ENCODE data around the gene RALGPS2. TPM values are rescaled to one million over a fixed set of nuclear protein-coding genes. Genes with fewer than 3 reads are reported as not detected.

Gene RALGPS2
- total RNA-seq, 2 experiments from 2014 or later: 91.6 to 102 TPM

DNA sequence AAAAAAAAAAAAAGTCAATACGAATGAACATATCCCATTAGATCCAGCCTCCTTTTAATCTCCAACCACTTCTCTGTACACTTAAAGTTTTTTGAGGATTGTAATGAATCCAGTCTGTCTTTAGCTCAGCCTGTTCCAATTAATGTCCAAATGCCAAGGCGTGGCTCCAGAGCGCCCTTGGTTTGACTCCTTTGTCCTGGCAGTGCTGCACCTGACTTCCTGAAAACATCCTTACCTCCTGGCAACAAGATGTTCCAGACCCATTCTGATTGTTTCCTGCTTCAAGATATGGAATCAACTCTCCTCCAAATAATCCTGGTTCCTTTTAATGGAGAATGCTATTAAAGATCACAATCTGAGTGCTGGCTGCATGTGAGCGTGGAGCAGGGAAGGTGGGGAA lies 226.6 kb downstream of the RALGPS2 start:
- Histone ChIP-seq H3K4me2 (ENCODE audit: low read length) (no peak overlapping the region), H3K9me3 (ENCODE audit: low read length) (no peaks in the 10 kb centered on the region), H3K9me2 (ENCODE audit: insufficient read depth, low read length) (no peaks in the 10 kb centered on the region), H3K4me3 (ENCODE audit: low read depth, low read length, poor library complexity, severe bottlenecking) (no peak overlapping the region), H3K4me1 (ENCODE audit: insufficient read depth, low read length, poor library complexity, severe bottlenecking) (no peaks in the 10 kb centered on the region), H3K79me2 (ENCODE audit: insufficient read depth, low read depth, low read length) (no peaks in the 10 kb centered on the region), H3K36me3 (ENCODE audit: insufficient read depth, low read length) (no peaks in the 10 kb centered on the region), H2AFZ (ENCODE audit: low read length) (no peak overlapping the region), H3K27ac (ENCODE audit: low read depth, low read length, poor library complexity, severe bottlenecking) (no peak overlapping the region), H4K20me1 (ENCODE audit: insufficient read depth, low read length) (no peaks in the 10 kb centered on the region)
- no TSS peak for BruUV-seq (replicated peaks)
- CTCF ChIA-PET (ENCODE audit: unreplicated experiment): no interaction called here
- intact Hi-C loops (cut with micrococcal nuclease; ENCODE audit: unreplicated experiment): no loop called here
- POLR2A ChIA-PET: interaction anchor here (0.7 kb wide), 1 partner anchor 29 kb away, joined by 3 read pairs; no protein-coding TSS in a partner anchor
- DNase-seq (ENCODE audit: low spot score): no peak
- no peak for TF ChIP-seq EZH2phosphoT487 (IDR thresholded peaks at IDR 0.05; ENCODE audit: borderline replicate concordance, low read depth, low read length)
- TF ChIP-seq, protein P1, sequence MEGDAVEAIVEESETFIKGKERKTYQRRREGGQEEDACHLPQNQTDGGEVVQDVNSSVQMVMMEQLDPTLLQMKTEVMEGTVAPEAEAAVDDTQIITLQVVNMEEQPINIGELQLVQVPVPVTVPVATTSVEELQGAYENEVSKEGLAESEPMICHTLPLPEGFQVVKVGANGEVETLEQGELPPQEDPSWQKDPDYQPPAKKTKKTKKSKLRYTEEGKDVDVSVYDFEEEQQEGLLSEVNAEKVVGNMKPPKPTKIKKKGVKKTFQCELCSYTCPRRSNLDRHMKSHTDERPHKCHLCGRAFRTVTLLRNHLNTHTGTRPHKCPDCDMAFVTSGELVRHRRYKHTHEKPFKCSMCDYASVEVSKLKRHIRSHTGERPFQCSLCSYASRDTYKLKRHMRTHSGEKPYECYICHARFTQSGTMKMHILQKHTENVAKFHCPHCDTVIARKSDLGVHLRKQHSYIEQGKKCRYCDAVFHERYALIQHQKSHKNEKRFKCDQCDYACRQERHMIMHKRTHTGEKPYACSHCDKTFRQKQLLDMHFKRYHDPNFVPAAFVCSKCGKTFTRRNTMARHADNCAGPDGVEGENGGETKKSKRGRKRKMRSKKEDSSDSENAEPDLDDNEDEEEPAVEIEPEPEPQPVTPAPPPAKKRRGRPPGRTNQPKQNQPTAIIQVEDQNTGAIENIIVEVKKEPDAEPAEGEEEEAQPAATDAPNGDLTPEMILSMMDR (conservative IDR thresholded peaks at IDR 0.05; ENCODE audit: low read length): no peak

DNA sequence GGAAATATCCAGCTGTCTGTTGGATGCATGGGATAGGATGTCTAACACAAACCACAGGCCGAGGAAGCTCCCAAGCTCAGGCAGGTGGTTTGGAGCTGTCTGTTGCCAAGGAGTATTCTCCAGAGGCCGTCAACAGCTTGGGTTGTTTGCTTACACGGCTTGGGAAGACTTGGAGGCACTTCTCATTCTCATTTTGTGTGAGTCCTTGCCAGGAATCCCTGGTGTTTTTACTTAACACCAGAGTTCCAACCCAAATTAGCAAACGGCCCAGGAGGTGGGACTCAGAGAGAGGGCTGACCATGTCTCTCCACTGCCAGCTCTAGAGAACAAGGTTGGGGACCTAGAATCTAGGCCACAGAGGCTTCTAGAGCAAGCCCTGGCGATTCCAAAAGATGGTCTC lies 228.0 kb downstream of the RALGPS2 start:
- CTCF ChIA-PET (ENCODE audit: unreplicated experiment): no interaction called here
- TF ChIP-seq EZH2phosphoT487 (IDR thresholded peaks at IDR 0.05; ENCODE audit: borderline replicate concordance, low read depth, low read length): no peak
- TF ChIP-seq, protein P1 (conservative IDR thresholded peaks at IDR 0.05; ENCODE audit: low read length): no peak
- POLR2A ChIA-PET: interaction anchor here (0.7 to 1.1 kb wide), 3 partner anchors 13 to 426 kb away, joined by 3 to 4 read pairs (median 3); no protein-coding TSS in a partner anchor

GRCh38 chr1:178953538-178954324 lies 228.7 kb downstream of the RALGPS2 start:
- POLR2A ChIA-PET: interaction anchor here (1.1 kb wide), 1 partner anchor 427 kb away, joined by 3 read pairs; no protein-coding TSS in a partner anchor
- DNase-seq (ENCODE audit: low spot score): no peak
- intact Hi-C loops (cut with micrococcal nuclease; ENCODE audit: unreplicated experiment): no loop called here
- no TSS peak for BruUV-seq (replicated peaks)
- no peak overlapping the region for H3K4me3 ChIP-seq (ENCODE audit: low read depth, low read length, poor library complexity, severe bottlenecking)
- H3K9me2 ChIP-seq (ENCODE audit: insufficient read depth, low read length): no peaks in the 10 kb centered on the region
- H3K4me1 ChIP-seq (ENCODE audit: insufficient read depth, low read length, poor library complexity, severe bottlenecking): no peaks in the 10 kb centered on the region
- no peak overlapping the region for H2AFZ ChIP-seq (ENCODE audit: low read length)
- no peak overlapping the region for H3K27ac ChIP-seq (ENCODE audit: low read depth, low read length, poor library complexity, severe bottlenecking)
- no peaks in the 10 kb centered on the region for H4K20me1 ChIP-seq (ENCODE audit: insufficient read depth, low read length)
- no peaks in the 10 kb centered on the region for H3K36me3 ChIP-seq (ENCODE audit: insufficient read depth, low read length)
- CTCF ChIA-PET (ENCODE audit: unreplicated experiment): no interaction called here
- no peaks in the 10 kb centered on the region for H3K9me3 ChIP-seq (ENCODE audit: low read length)
- no peaks in the 10 kb centered on the region for H3K79me2 ChIP-seq (ENCODE audit: insufficient read depth, low read depth, low read length)
- no peak overlapping the region for H3K4me2 ChIP-seq (ENCODE audit: low read length)
- TF ChIP-seq, protein P1 (conservative IDR thresholded peaks at IDR 0.05; ENCODE audit: low read length): no peak
- no peak for TF ChIP-seq EZH2phosphoT487 (IDR thresholded peaks at IDR 0.05; ENCODE audit: borderline replicate concordance, low read depth, low read length)

More for the DNA sequence above, 228.0 kb downstream of the RALGPS2 start:
- H4K20me1 ChIP-seq (ENCODE audit: insufficient read depth, low read length): no peaks in the 10 kb centered on the region
- intact Hi-C loops (cut with micrococcal nuclease; ENCODE audit: unreplicated experiment): no loop called here
- no peaks in the 10 kb centered on the region for H3K9me3 ChIP-seq (ENCODE audit: low read length)
- H3K4me3 ChIP-seq (ENCODE audit: low read depth, low read length, poor library complexity, severe bottlenecking): no peak overlapping the region
- H3K27ac ChIP-seq (ENCODE audit: low read depth, low read length, poor library complexity, severe bottlenecking): no peak overlapping the region
- no peak for DNase-seq (ENCODE audit: low spot score)
- H3K4me1 ChIP-seq (ENCODE audit: insufficient read depth, low read length, poor library complexity, severe bottlenecking): no peaks in the 10 kb centered on the region
- no peaks in the 10 kb centered on the region for H3K9me2 ChIP-seq (ENCODE audit: insufficient read depth, low read length)
- H3K4me2 ChIP-seq (ENCODE audit: low read length): no peak overlapping the region
- no TSS peak for BruUV-seq (replicated peaks)
- no peaks in the 10 kb centered on the region for H3K79me2 ChIP-seq (ENCODE audit: insufficient read depth, low read depth, low read length)
- H2AFZ ChIP-seq (ENCODE audit: low read length): no peak overlapping the region
- H3K36me3 ChIP-seq (ENCODE audit: insufficient read depth, low read length): no peaks in the 10 kb centered on the region
